Motor neuron (in vitro differentiated cells): ENCODE results near the gene A1CF. TPM values are rescaled to one million over a fixed set of nuclear protein-coding genes. Genes with fewer than 3 reads are reported as not detected.

Experiments used
- total RNA-seq, 8 experiments: library from RNA; unstranded; fragments of 300-600 nt; gene quantifications; 2 replicates each; pipeline versions ENCODE4 v1.2.3 to v1.2.4, GENCODE V29; 2022

Gene A1CF
- total RNA-seq, 8 experiments from 2014 or later: 0.05 to 0.52 (median 0.13) TPM

Other genes with a start within 250 kb of the A1CF start
- 10 to 100 TPM in 4 of 8 experiments, 1 to 10 TPM in 4; 8.4 to 11.4 (median 10.0) TPM for gene ASAH2B, start 145.7 kb downstream of the A1CF start, total RNA-seq
- 10 to 100 TPM in 3 of 8 experiments, 1 to 10 TPM in 5; 5.6 to 40.7 (median 6.6) TPM for gene PRKG1, start 188.9 kb upstream of the A1CF start, total RNA-seq